ENCODE measurements around the gene HERC3. TPM values are rescaled to one million over a fixed set of nuclear protein-coding genes. Genes with fewer than 3 reads are reported as not detected.

Gene HERC3
- total and polyA plus RNA-seq, 2 experiments from 2014 or later: 2.2 to 2.4 TPM

GRCh38 chr4:88646528-88647280 is 54.4 kb downstream of the HERC3 start:
- Histone ChIP-seq H3K27me3 (ENCODE audit: insufficient read depth) (no peaks in the 10 kb centered on the region), H3K4me2 (peak overlapping the region; percentile 45), H3K36me3 (ENCODE audit: insufficient read depth) (no peaks in the 10 kb centered on the region), H2AFZ (no peak overlapping the region), H3F3A (replicated peaks; ENCODE audit: low read depth) (no peaks in the 10 kb centered on the region), H3K4me3 (no peak overlapping the region), H3K27ac (ENCODE audit: low read depth) (peak overlapping the region; percentile 93), H3K79me2 (replicated peaks; ENCODE audit: insufficient read depth) (no peaks in the 10 kb centered on the region), H3K4me1 (ENCODE audit: insufficient read depth) (peaks cover 35% of the 10 kb centered on the region), H4K20me1 (replicated peaks; ENCODE audit: insufficient read depth) (no peaks in the 10 kb centered on the region), H3K9me2 (ENCODE audit: insufficient read depth) (no peaks in the 10 kb centered on the region)
- Mint-ChIP-seq H3K36me3 (ENCODE audit: low read depth) (no peaks in the 10 kb centered on the region; the same call in 2 of the 3 replicates), H3K27me3 (ENCODE audit: insufficient read depth, low read depth, poor library complexity) (peaks cover 4% of the 10 kb centered on the region), H3K4me3 (peak overlapping the region; percentile 25; the same call in 1 of the 3 replicates), H3K9me3 (peaks cover 4% of the 10 kb centered on the region; the same call in 1 of the 3 replicates), H3K27ac (peak overlapping the region; percentile 66), H3K4me1 (peaks cover 40% of the 10 kb centered on the region)
- ATAC-seq (peak; percentile 98), DNase-seq (ENCODE audit: low spot score) (peak; percentile 89)
- TF ChIP-seq CREB1 (CRISPR knock-in tag; IDR thresholded peaks at IDR 0.05; ENCODE audit: low read depth) (peak; percentile 50), EZH2phosphoT487 (IDR thresholded peaks at IDR 0.05; ENCODE audit: unreplicated experiment) (no peak), JUNB (IDR thresholded peaks at IDR 0.05; ENCODE audit: unreplicated experiment) (no peak), CTCF (conservative IDR thresholded peaks at IDR 0.05; ENCODE audit: low read depth in 2 of 2) (no peak), ZNF114 (CRISPR knock-in tag; IDR thresholded peaks at IDR 0.05) (no peak), ETS1 (IDR thresholded peaks at IDR 0.05) (0 out of 2 replicates have a peak, but pooled peaks have one; percentile 27), ZNF462 (CRISPR knock-in tag; IDR thresholded peaks at IDR 0.05) (peak; percentile 75), NANOG (IDR thresholded peaks at IDR 0.05; ENCODE audit: borderline replicate concordance) (peak; percentile 55; the same call in 1 of the 2 replicates)
